GM18507 (cell line): Measurements from ENCODE around the gene EMILIN3.

ENCODE experiments used
- DNase-seq: peaks from one replicate; pipeline ENCODE4 v3.0.0; 2011; ENCODE audit warnings: low read depth; ENCODE audit not compliant: insufficient read length; ENCODE audit errors: extremely low spot score
- FAIRE-seq: peaks from 2 replicates; lab custom pipeline; 2011; peaks lifted over from hg19 to GRCh38; lab: Jason Lieb, UNC

The EMILIN3 gene

GRCh38 chr20:41350408-41350962 is 16.1 kb downstream of the EMILIN3 start:
- DNase-seq (no peak), FAIRE-seq (no peak)

GRCh38 chr20:41349943-41350342 is 16.7 kb downstream of the EMILIN3 start:
- no peak for FAIRE-seq
- no peak for DNase-seq

DNA sequence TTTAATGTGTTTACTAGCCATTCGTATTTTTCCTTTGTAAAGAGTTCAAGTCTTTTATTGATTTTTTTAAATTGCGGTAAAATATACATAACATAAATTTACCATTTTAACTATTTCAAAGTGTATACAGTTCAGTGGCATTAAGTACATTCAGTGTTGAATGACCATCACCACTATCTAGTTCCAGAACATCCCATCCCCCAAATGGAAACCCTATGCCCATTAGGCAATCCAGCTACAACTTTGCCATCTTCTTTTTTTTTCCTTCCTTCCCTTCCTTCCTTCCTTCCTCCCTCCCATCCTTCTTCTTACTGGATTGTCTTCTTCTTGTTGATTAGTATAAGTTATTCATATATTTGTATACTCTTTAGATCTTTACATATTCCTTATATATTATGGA is 17.4 kb downstream of the EMILIN3 start:
- no peak for FAIRE-seq
- no peak for DNase-seq

- no peak for DNase-seq
- no peak for FAIRE-seq
Observed at GRCh38 chr20:41348430-41349172, 18.0 kb downstream of the EMILIN3 start.

GRCh38 chr20:41347523-41348429 is 18.8 kb downstream of the EMILIN3 start:
- no peak for FAIRE-seq
- no peak for DNase-seq

DNA sequence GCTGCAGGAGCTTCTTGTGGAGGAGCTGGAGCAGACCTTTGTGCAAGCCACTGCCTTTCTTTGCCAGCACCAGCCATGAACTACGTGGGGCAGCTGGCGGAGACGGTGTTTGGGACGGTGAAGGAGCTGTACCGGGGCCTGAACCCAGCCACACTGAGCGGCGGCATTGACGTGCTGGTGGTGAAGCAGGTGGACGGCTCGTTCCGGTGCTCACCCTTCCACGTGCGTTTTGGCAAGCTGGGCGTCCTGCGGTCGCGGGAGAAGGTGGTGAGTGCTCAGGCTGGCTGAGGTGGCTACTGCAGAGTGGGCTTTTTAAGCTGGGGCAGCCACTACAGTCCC is 20.9 kb downstream of the EMILIN3 start:
- no peak for DNase-seq
- FAIRE-seq: no peak

DNA sequence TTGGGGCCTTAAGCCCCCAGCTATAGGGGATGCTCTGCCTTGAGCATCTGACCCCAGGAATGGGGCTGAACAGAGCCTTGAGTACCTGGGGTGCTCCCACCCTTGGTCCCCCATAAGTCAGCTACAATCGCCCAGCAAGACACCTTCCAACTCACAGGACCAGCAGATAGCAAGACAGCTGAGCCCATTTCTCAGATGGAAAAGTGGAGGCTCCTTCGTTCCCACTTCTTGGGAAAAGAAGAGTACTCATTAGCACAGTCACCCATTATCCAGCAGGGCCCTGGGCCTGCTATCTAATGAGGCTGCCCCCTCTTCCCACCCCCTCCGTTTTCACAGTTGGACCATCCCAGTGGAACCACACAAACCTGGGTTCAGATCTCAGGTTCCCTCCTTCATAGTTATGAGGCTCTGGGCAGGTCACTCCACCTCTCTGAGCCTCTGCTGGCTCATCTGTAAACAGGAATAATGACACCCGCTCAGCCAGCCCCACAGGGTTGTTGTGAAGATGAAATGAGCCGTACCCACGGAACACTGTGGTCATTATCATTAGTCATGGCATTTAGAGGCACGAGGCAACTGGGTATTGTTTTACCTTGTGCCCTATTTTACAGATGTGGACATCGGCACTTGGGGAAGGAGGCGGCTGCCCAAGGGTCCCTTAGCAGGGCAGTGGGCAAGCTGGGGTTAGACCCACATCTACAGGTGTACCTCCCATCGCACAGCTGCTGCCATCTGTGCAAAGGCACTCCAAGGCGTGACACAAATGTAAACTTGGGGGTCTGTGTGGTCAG is 21.5 kb downstream of the EMILIN3 start:
- DNase-seq (no peak), FAIRE-seq (no peak)

GRCh38 chr20:41344477-41344876 is 22.1 kb downstream of the EMILIN3 start:
- no peak for FAIRE-seq

DNA sequence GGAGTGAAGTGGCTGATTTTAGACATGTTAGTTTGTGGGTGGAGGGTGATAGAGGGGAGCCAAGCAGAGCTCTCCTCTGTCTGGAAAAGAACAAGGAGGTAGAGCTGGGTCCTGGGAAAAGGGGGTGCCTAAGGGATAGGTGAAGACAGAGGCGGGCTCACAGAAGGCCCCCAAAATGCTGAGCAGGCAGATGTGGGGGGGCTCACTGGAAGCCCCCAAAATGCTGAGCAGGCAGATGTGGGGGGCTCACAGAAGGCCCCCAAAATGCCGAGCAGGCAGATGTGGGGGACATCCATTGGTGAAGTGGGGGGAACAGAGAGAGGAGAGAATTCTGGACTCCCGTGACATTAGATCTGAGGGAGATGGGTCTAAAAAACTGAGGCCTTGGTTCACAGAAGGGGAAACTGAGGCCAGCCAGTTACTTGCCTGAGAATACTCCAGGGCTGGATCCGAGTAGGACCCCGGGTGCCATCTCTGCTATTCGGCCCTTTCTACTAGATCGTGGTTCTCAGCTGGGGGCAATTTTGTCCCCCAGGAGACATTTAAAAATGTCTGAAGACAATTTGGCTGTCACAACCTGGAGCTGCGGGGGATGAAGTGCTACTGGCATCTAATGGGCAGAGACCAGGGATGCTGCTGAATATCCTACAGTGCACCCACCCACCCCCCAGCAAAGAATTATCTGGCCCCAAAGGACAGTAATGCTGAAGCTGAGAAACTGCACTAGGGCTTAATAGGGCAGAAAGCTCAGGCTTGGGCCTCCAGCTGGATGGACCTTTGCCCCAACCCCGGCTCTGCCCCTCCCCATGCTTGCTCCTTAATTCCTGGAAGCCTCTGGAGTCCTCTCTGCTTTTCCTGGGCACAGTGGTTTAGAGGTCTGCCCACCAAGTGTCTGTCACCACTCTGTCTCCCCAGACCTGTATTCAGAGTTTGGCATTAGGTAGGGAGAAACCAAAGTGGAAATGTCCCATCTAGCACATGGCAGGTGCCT is 23.8 kb downstream of the EMILIN3 start:
- FAIRE-seq (no peak), DNase-seq (no peak)

More at GRCh38 chr20:41344477-41344876, 22.1 kb downstream of the EMILIN3 start:
- DNase-seq: no peak

GRCh38 chr20:41340327-41341055 is 26.1 kb downstream of the EMILIN3 start, which contains the start of gene LPIN3:
Gene LPIN3 (plus strand): TSS chr20:41340821. CDS start chr20:41345804, 4,983 bp downstream.
- DNase-seq (peak; percentile 29), FAIRE-seq (no peak)

- peak; percentile 84 for FAIRE-seq
- DNase-seq: peak; percentile 73
Observed at GRCh38 chr20:41339957-41340326, 26.7 kb downstream of the EMILIN3 start.

- DNase-seq (no peak), FAIRE-seq (no peak)
Observed at GRCh38 chr20:41336711-41337492, 29.7 kb downstream of the EMILIN3 start.

- FAIRE-seq: no peak
Observed at GRCh38 chr20:41335591-41335990, 31.0 kb downstream of the EMILIN3 start.

DNA sequence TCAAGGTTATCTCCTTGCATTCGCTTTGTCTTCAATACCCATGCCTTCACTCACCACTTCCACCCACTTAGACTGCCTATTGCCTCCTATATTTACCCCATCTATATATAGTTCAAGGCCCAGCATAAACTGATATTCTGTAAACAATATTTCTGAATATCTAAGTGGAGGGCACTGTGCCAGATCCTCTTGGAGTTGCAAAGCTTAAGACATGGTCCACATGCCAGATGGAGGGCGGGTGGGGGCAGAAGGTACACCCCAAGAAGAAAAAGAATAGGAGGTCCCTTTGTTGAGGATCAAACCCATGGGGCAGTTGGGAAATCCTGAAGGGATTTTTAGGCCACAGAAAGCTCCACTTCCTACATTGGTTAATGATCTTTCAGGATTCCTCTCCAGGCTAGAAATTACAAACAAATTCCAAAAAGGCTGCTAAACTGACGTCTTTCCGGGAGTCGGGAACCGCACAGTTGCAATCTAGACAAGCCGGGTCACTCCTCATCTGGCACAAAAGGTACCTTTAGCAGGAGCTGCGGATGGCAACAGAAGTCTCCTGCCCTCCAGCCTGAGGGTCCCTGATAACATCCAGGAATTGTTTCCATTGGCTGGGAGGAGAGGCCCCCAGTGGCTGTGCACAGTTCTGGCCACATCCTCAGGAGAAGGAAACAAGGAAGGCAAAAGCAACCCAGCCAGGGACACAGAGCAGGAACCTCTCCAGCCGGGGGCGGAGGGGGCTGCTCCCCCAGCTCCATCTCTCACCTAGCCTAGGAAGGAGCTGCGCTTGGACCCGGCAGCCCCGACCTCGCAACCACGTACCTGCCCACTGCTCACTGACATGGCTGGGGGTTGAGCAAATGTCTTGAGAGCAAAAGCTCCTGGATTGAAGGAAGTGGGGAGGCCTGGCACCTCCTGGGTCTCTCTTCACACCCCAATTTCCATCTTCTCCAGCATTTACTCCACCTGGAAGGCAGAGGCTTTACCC is 31.9 kb downstream of the EMILIN3 start:
- FAIRE-seq (no peak), DNase-seq (no peak)

More at GRCh38 chr20:41335591-41335990, 31.0 kb downstream of the EMILIN3 start:
- no peak for DNase-seq

DNA sequence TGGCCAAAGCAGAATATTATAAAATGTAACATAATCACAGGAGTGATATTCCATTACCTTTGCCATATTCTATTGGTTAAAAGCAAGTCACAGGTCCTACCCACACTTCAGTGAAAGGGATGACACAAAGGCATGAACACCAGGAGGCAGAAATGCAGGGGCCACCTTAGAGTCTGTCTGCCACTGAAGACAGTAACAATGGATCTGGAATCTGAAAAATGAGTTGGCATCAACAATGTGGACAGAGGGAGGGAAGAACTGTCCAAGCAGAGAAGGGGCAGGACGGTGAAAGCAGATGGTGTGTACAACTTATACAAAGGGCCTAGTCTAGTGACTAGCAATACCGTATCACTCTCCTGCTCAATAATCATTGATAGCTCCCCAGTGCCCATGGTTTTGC is 32.6 kb downstream of the EMILIN3 start:
- FAIRE-seq (no peak), DNase-seq (no peak)

GRCh38 chr20:41331731-41332130 is 34.9 kb downstream of the EMILIN3 start:
- DNase-seq (no peak), FAIRE-seq (no peak)
